ENCODE measurements around the gene CHCHD10. TPM values are rescaled to one million over a fixed set of nuclear protein-coding genes. Genes with fewer than 3 reads are reported as not detected.
A peak's percentile ranks its signal among the peaks of the same experiment; 100 is the strongest.

Gene CHCHD10
- total and polyA plus RNA-seq, 2 of the 13 experiments (the other 11 are each of a cell fraction or from before 2014, with no cell fraction given), result 37.0 to 62.8 TPM

DNA sequence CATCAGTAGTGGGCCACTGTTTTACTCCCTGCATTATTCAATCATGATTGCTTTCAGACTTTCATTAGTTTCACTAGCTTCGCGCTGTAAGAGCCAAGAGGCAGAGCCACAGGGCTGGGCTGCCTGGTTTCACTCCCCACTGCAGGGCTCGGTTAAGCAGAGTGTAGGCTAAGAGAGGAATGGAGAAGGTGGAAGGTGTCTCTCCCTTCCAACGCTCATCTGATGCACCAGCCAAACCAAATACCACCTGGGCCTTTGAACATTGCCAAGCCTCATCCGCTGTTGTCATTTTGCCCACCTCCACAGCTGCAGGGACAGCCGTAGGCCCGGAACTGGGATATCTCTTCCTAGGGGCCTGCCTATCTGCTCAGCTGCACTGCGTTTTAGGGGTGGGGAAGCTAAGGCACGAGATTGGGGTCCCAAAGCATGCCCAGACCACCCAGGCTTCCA is 18.5 kb upstream of the CHCHD10 start:
- TSS peak; percentile 93 for BruUV-seq (replicated peaks)
- ChIA-PET POLR2A (interaction anchor here (0.6 to 7.1 kb wide), 5 partner anchors 11 to 71 kb away, joined by 3 to 201 read pairs (median 5); partner anchors contain the start of genes CHCHD10, MMP11 and SLC2A11), CTCF (ENCODE audit: low intra/inter-chr PET ratio, low total read pairs) (no interaction called here)
- peak; percentile 15 for ATAC-seq
- DNase-seq (ENCODE audit: low spot score), result no peak
- Histone ChIP-seq H3K27me3 (ENCODE audit: control insufficient read depth in 1 of 2, insufficient read depth in 2 of 2, low read length in 2 of 2) (no peaks in the 10 kb centered on the region), H3K79me2 (ENCODE audit: insufficient read depth, low read length) (peaks cover 37% of the 10 kb centered on the region), H4K20me1 (ENCODE audit: insufficient read depth, low read length) (peaks cover 23% of the 10 kb centered on the region), H3K27ac (ENCODE audit: extremely low read length, insufficient read depth, low read length) (peak overlapping the region; percentile 99), H2AFZ (ENCODE audit: low read length) (peak overlapping the region; percentile 58), H3K4me3 (replicated peaks in 1 of 3; ENCODE audit: insufficient read depth in 1 of 3, low read depth in 2 of 3, low read length in 3 of 3) (peak overlapping the region; percentile 84 to 92 (median 90)), H3K4me2 (ENCODE audit: low read depth, low read length) (peak overlapping the region; percentile 99), H3K9ac (ENCODE audit: insufficient read depth, low read depth, low read length) (peak overlapping the region; percentile 99), H3K36me3 (replicated peaks in 1 of 2; ENCODE audit: control insufficient read depth in 1 of 2, insufficient read depth in 2 of 2, low read length in 2 of 2) (peaks cover 0 to under 1% of the 10 kb centered on the region in 2 experiments; a peak in 2 of 5 replicates), H3K9me3 (ENCODE audit: low read length) (no peaks in the 10 kb centered on the region), H3K4me1 (ENCODE audit: insufficient read depth, low read length) (peaks cover 78% of the 10 kb centered on the region)
- FAIRE-seq, result no peak
- 42% methylated on average over 4 of the region's 9 CpGs for WGBS (ENCODE audit: low lambda C conversion rate)
- intact Hi-C loops (cut with micrococcal nuclease; ENCODE audit: unreplicated experiment), result loop anchor here (5.0 kb wide), 1 partner anchor 71 kb away; the partner anchor contains the start of gene SLC2A11
- in situ Hi-C loops (cut with HindIII; ENCODE audit: extremely low pct_ligation_motif_present, low pct_unique_long_range_greater_than_20kb), result no loop called here
- TF ChIP-seq CBFB (CRISPR knock-in tag; IDR thresholded peaks at IDR 0.05) (0 out of 2 replicates have a peak, but pooled peaks have one; percentile 4), HHEX (CRISPR knock-in tag; IDR thresholded peaks at IDR 0.05) (no peak), GTF2F1 (IDR thresholded peaks at IDR 0.05; ENCODE audit: low read length) (no peak), ZNF256 (CRISPR knock-in tag; conservative IDR thresholded peaks at IDR 0.05) (0 out of 2 replicates have a peak, but pooled peaks have one; percentile 16), SYNCRIP (IDR thresholded peaks at IDR 0.05; ENCODE audit: insufficient read depth, low read depth, low read length) (no peak), SIX4 (CRISPR knock-in tag; IDR thresholded peaks at IDR 0.05) (no peak), ZNF746 (CRISPR knock-in tag; IDR thresholded peaks at IDR 0.05) (no peak), ZFP90 (CRISPR knock-in tag; IDR thresholded peaks at IDR 0.05; ENCODE audit: borderline replicate concordance) (0 out of 2 replicates have a peak, but pooled peaks have one; percentile 44), DR1 (CRISPR knock-in tag; IDR thresholded peaks at IDR 0.05) (peak; percentile 8; the same call in 1 of the 2 replicates), FOXK2 (IDR thresholded peaks at IDR 0.05) (no peak), SMAD3 (CRISPR knock-in tag; IDR thresholded peaks at IDR 0.05) (0 out of 2 replicates have a peak, but pooled peaks have one; percentile 13), ZNF782 (CRISPR knock-in tag; IDR thresholded peaks at IDR 0.05; ENCODE audit: borderline replicate concordance) (0 out of 2 replicates have a peak, but pooled peaks have one; percentile 16), SP4 (CRISPR knock-in tag; IDR thresholded peaks at IDR 0.05) (no peak), CREB1 (IDR thresholded peaks at IDR 0.05) (no peak), CREB1 (CRISPR knock-in tag; IDR thresholded peaks at IDR 0.05) (no peak), REL (CRISPR knock-in tag; conservative IDR thresholded peaks at IDR 0.05) (no peak)
- TF ChIP-seq, protein P1, sequence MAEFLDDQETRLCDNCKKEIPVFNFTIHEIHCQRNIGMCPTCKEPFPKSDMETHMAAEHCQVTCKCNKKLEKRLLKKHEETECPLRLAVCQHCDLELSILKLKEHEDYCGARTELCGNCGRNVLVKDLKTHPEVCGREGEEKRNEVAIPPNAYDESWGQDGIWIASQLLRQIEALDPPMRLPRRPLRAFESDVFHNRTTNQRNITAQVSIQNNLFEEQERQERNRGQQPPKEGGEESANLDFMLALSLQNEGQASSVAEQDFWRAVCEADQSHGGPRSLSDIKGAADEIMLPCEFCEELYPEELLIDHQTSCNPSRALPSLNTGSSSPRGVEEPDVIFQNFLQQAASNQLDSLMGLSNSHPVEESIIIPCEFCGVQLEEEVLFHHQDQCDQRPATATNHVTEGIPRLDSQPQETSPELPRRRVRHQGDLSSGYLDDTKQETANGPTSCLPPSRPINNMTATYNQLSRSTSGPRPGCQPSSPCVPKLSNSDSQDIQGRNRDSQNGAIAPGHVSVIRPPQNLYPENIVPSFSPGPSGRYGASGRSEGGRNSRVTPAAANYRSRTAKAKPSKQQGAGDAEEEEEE (CRISPR knock-in tag; IDR thresholded peaks at IDR 0.05; ENCODE audit: borderline replicate concordance), result no peak
- TF ChIP-seq, protein P2, sequence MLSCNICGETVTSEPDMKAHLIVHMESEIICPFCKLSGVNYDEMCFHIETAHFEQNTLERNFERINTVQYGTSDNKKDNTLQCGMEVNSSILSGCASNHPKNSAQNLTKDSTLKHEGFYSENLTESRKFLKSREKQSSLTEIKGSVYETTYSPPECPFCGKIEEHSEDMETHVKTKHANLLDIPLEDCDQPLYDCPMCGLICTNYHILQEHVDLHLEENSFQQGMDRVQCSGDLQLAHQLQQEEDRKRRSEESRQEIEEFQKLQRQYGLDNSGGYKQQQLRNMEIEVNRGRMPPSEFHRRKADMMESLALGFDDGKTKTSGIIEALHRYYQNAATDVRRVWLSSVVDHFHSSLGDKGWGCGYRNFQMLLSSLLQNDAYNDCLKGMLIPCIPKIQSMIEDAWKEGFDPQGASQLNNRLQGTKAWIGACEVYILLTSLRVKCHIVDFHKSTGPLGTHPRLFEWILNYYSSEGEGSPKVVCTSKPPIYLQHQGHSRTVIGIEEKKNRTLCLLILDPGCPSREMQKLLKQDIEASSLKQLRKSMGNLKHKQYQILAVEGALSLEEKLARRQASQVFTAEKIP (CRISPR knock-in tag; IDR thresholded peaks at IDR 0.05; ENCODE audit: borderline replicate concordance), result no peak
- TF ChIP-seq, protein P3, sequence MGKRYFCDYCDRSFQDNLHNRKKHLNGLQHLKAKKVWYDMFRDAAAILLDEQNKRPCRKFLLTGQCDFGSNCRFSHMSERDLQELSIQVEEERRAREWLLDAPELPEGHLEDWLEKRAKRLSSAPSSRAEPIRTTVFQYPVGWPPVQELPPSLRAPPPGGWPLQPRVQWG (CRISPR knock-in tag; IDR thresholded peaks at IDR 0.05; ENCODE audit: borderline replicate concordance, low read depth), result no peak
